Measurements from ENCODE around the gene GTF3C5. TPM values are rescaled to one million over a fixed set of nuclear protein-coding genes. Genes with fewer than 3 reads are reported as not detected.

GTF3C5 gene
- total and polyA plus RNA-seq, 2 of the 4 experiments (the other 2 are of a cell fraction): 49.1 to 52.3 TPM

GRCh38 chr9:133098104-133098754 is 67.4 kb downstream of the GTF3C5 start:
- Histone ChIP-seq H3K18ac (ENCODE audit: low read depth, low read length) (no peak overlapping the region), H3K9me1 (ENCODE audit: insufficient read depth, low read length) (no peaks in the 10 kb centered on the region), H3K4ac (ENCODE audit: low read depth, low read length) (no peak overlapping the region), H3K14ac (replicated peaks; ENCODE audit: low read depth, low read length) (no peak overlapping the region), H4K91ac (ENCODE audit: insufficient read depth, low read depth, low read length) (no peak overlapping the region), H3K9ac (ENCODE audit: low read depth, low read length) (no peak overlapping the region), H3K27me3 (ENCODE audit: control insufficient read depth, insufficient read depth, low read length) (no peaks in the 10 kb centered on the region), H4K8ac (ENCODE audit: low read depth in 2 of 2, low read length in 2 of 2) (no peak overlapping the region), H3K4me3 (ENCODE audit: insufficient read depth, low read depth, low read length) (no peak overlapping the region), H3K36me3 (ENCODE audit: control insufficient read depth, insufficient read depth, low read length) (peaks cover 47% of the 10 kb centered on the region), H2BK20ac (ENCODE audit: low read depth, low read length) (no peak overlapping the region), H3K4me1 (ENCODE audit: control insufficient read depth, insufficient read depth, low read length) (no peaks in the 10 kb centered on the region), H3K27ac (ENCODE audit: insufficient read depth, low read length) (no peak overlapping the region), H3K9me3 (ENCODE audit: control insufficient read depth, insufficient read depth, low read length) (peaks cover 5% of the 10 kb centered on the region; the same call in 1 of the 2 replicates), H3K23ac (ENCODE audit: low read depth, low read length) (no peak overlapping the region), H4K20me1 (ENCODE audit: insufficient read depth, low read length) (peaks cover 3% of the 10 kb centered on the region; the same call in 1 of the 2 replicates), H3K56ac (ENCODE audit: extremely low read depth, insufficient read depth, low read length) (no peak overlapping the region), H3K4me2 (ENCODE audit: low read depth, low read length) (no peak overlapping the region), H2AK9ac (replicated peaks; ENCODE audit: low read depth, low read length, poor library complexity) (no peak overlapping the region), H2BK5ac (ENCODE audit: low read depth, low read length, poor library complexity, severe bottlenecking) (no peak overlapping the region), H4K5ac (ENCODE audit: low read depth, low read length) (no peak overlapping the region), H2BK120ac (ENCODE audit: low read depth, low read length) (no peak overlapping the region), H2BK15ac (ENCODE audit: low read depth, low read length) (no peak overlapping the region), H2AK5ac (ENCODE audit: low read depth, low read length) (no peak overlapping the region), H2AFZ (replicated peaks; ENCODE audit: low read length, poor library complexity) (peak overlapping the region; percentile 32), H3K79me1 (ENCODE audit: low read depth in 1 of 2, low read length in 2 of 2) (no peaks in the 10 kb centered on the region; a peak in 1 of 4 replicates)
- DNase-seq (no peak), ATAC-seq (ENCODE audit: low read depth) (no peak)
- in situ Hi-C loops (cut with MboI; ENCODE audit: low sequenced_read_pairs): no loop called here
- CTCF ChIA-PET: no interaction called here
- dilution Hi-C loops (cut with HindIII; ENCODE audit: low sequenced_read_pairs, unreplicated experiment): no loop called here
- POLR2A ChIA-PET (ENCODE audit: unreplicated experiment): no interaction called here
- 91% methylated on average over 7 of the region's 16 CpGs; no CpG with 5 or more reads in 1 of the 2 experiments for WGBS, 2 experiments (ENCODE audit: extremely low coverage in 2 of 2, insufficient read length in 1 of 2)
- intact Hi-C loops (cut with micrococcal nuclease): no loop called here
- TF ChIP-seq RCOR1 (IDR thresholded peaks at IDR 0.05; ENCODE audit: insufficient replicate concordance, low read length) (no peak), ELK1 (IDR thresholded peaks at IDR 0.05; ENCODE audit: borderline replicate concordance, low read depth, low read length) (no peak), SMC3 (IDR thresholded peaks at IDR 0.05; ENCODE audit: low read depth, low read length) (no peak), RAD21 (IDR thresholded peaks at IDR 0.05; ENCODE audit: low read length) (no peak), MXI1 (IDR thresholded peaks at IDR 0.05; ENCODE audit: borderline replicate concordance, low read depth, low read length) (no peak), USF2 (IDR thresholded peaks at IDR 0.05; ENCODE audit: low read depth, low read length) (no peak), RFX5 (IDR thresholded peaks at IDR 0.05; ENCODE audit: low read depth, low read length) (no peak), CTCF (conservative IDR thresholded peaks at IDR 0.05; ENCODE audit: low read depth, low read length) (no peak), MAZ (IDR thresholded peaks at IDR 0.05; ENCODE audit: borderline replicate concordance, low read depth, low read length) (no peak), MAFK (IDR thresholded peaks at IDR 0.05; ENCODE audit: low read depth, low read length) (no peak), FOS (IDR thresholded peaks at IDR 0.05; ENCODE audit: low read depth, low read length) (no peak), BHLHE40 (IDR thresholded peaks at IDR 0.05; ENCODE audit: low read depth, low read length) (no peak), CHD1 (IDR thresholded peaks at IDR 0.05; ENCODE audit: low read depth, low read length) (no peak), POLR2A (IDR thresholded peaks at IDR 0.05; ENCODE audit: low read depth, low read length) (no peak), CEBPB (IDR thresholded peaks at IDR 0.05; ENCODE audit: low read depth, low read length) (no peak), NFE2L2 (IDR thresholded peaks at IDR 0.05; ENCODE audit: low read depth, low read length) (no peak)
- no TSS peak for BruUV-seq (replicated peaks)
